B cell (primary cell): Measurements from ENCODE around the gene TMEM266. TPM values are rescaled to one million over a fixed set of nuclear protein-coding genes. Genes with fewer than 3 reads are reported as not detected.

Experiments
- ATAC-seq: fragments of 200-7000 bp; cut with Tn5 transposase; one replicate; pipeline ENCODE4 v1.10.0; 2021; ENCODE audit warnings: low read depth, mild to moderate bottlenecking, moderate number of reproducible peaks, moderate library complexity
- CTCF ChIA-PET: fragments of 350-600 bp; sonication (Branson Sonifier 250); formaldehyde crosslinking; loops from one replicate; lab custom pipeline; 2021; ENCODE audit warnings: antibody characterized with exemption, inconsistent platforms; lab: Charles Lee
- POLR2A ChIA-PET: fragments of 350-600 bp; sonication (Branson Sonifier 250); formaldehyde crosslinking; loops from one replicate; lab custom pipeline; 2021; ENCODE audit warnings: antibody characterized with exemption; lab: Charles Lee
- DNase-seq: peaks from one replicate; pipeline ENCODE4 v3.0.0; 2013
- H2AFZ ChIP-seq: 2 replicates; pipeline ENCODE4 v1.6.1; 2012; ENCODE audit warnings: mild to moderate bottlenecking, low read depth, low read length; ENCODE audit not compliant: insufficient read depth, poor library complexity, severe bottlenecking
- H3K27ac ChIP-seq, 2 donors: 1 replicate in 1 of 2; 2 replicates in 1 of 2; pipeline ENCODE4 v1.5.1; 2012 to 2013; ENCODE audit warnings: low read length in 2 of 2, mild to moderate bottlenecking in 2 of 2, moderate library complexity in 1 of 2
- H3K27me3 ChIP-seq, 4 experiments: fragments of 200-600 bp in 1 of 4; sonication (generic) in 1 of 4; replicated peaks in 1 of 4; 1 replicate in 2 of 4; 2 replicates in 2 of 4; pipeline versions ENCODE4 v1.6.1 to v1.7.0; 2013 to 2016; ENCODE audit warnings: low read length in 3 of 4, mild to moderate bottlenecking in 2 of 4, mixed read lengths in 1 of 4, moderate library complexity in 1 of 4; ENCODE audit not compliant: insufficient read depth in 4 of 4, control insufficient read depth in 3 of 4; ENCODE audit errors: control extremely low read depth in 1 of 4
- H3K36me3 ChIP-seq, 2 experiments: replicated peaks in 1 of 2; 1 replicate in 1 of 2; 2 replicates in 1 of 2; pipeline versions ENCODE4 v1.6.1 to v1.7.1; 2013; ENCODE audit warnings: low read length in 1 of 2; ENCODE audit not compliant: insufficient read depth in 2 of 2, control insufficient read depth in 1 of 2; ENCODE audit errors: control extremely low read depth in 1 of 2, extremely low read depth in 1 of 2
- H3K4me1 ChIP-seq, 2 donors: fragments of 200-600 bp in 1 of 2; sonication (generic) in 1 of 2; 1 replicate in 1 of 2; 2 replicates in 1 of 2; pipeline versions ENCODE4 v1.5.1 to v1.6.1; 2013 to 2017; ENCODE audit warnings: low read length in 2 of 2; ENCODE audit not compliant: control insufficient read depth in 2 of 2, insufficient read depth in 2 of 2
- H3K4me2 ChIP-seq: replicated peaks from 2 replicates; pipeline ENCODE3; 2012; ENCODE audit warnings: mild to moderate bottlenecking, low read depth, low read length; ENCODE audit not compliant: poor library complexity, severe bottlenecking
- H3K4me3 ChIP-seq, 5 experiments: fragments of 200-600 bp in 1 of 5; sonication (generic) in 1 of 5; 1 replicate in 3 of 5; 2 replicates in 2 of 5; pipeline versions ENCODE4 v1.5.1 to v1.7.0; 2011 to 2016; ENCODE audit warnings: low read length in 4 of 5, mild to moderate bottlenecking in 4 of 5, low read depth in 2 of 5, control low read depth in 1 of 5, moderate library complexity in 1 of 5; ENCODE audit not compliant: insufficient read depth in 1 of 5; ENCODE audit errors: control extremely low read depth in 1 of 5, extremely low read depth in 1 of 5
- H3K79me2 ChIP-seq: fragments of 200-600 bp; sonication (generic); one replicate; pipeline ENCODE4 v1.6.0; 2016; ENCODE audit warnings: low read length; ENCODE audit not compliant: control insufficient read depth, insufficient read depth
- H3K9ac ChIP-seq: fragments of 200-600 bp; sonication (generic); 2 replicates; pipeline ENCODE4 v1.6.1; 2017; ENCODE audit warnings: mild to moderate bottlenecking, low read length, moderate library complexity
- H3K9me3 ChIP-seq, 3 donors: one replicate each; pipeline versions ENCODE4 v1.6.1 to v1.7.1; 2013; ENCODE audit warnings: low read length in 2 of 3; ENCODE audit not compliant: control insufficient read depth in 2 of 3, insufficient read depth in 1 of 3; ENCODE audit errors: control extremely low read depth in 1 of 3
- H4K20me1 ChIP-seq: 2 replicates; pipeline ENCODE4 v1.6.0; 2012; ENCODE audit warnings: mild to moderate bottlenecking, low read length; ENCODE audit not compliant: insufficient read depth, control insufficient read depth, poor library complexity, severe bottlenecking
- H3K27ac Mint-ChIP-seq: one replicate; pipeline ENCODE4 v1.8.0; 2021; ENCODE audit warnings: mixed read lengths
- H3K27me3 Mint-ChIP-seq: one replicate; pipeline ENCODE4 v1.8.0; 2021; ENCODE audit warnings: mixed read lengths
- H3K4me1 Mint-ChIP-seq: one replicate; pipeline ENCODE4 v1.8.0; 2021; ENCODE audit warnings: mixed read lengths
- H3K4me3 Mint-ChIP-seq: one replicate; pipeline ENCODE4 v1.8.0; 2021; ENCODE audit warnings: mixed read lengths
- H3K9me3 Mint-ChIP-seq: one replicate; pipeline ENCODE4 v1.8.0; 2022; ENCODE audit warnings: mixed read lengths; ENCODE audit not compliant: insufficient read depth
- EZH2 ChIP-seq: IDR thresholded peaks from 2 replicates; pipeline ENCODE4 v1.6.1; 2012; ENCODE audit warnings: borderline replicate concordance, low read depth, mild to moderate bottlenecking, moderate library complexity, low read length; ENCODE audit not compliant: insufficient read depth, poor library complexity, severe bottlenecking
- WGBS: methylation state at CpG from one replicate; pipeline ENCODE4 v1.1.5; 2013; ENCODE audit warnings: missing lambda C conversion rate; ENCODE audit not compliant: insufficient coverage; 5-methylcytosine and 5-hydroxymethylcytosine counted together
- intact Hi-C: fragments of 100-400 bp; cut with micrococcal nuclease; formaldehyde crosslinking; loops from one replicate; pipeline ENCODE4 v1.10.0; 2022
- polyA plus RNA-seq: library from polyadenylated mRNA; depleted of rRNA; stranded (reverse); fragments of >200 nt; gene quantifications from 2 replicates; pipeline ENCODE4 v1.2.3, GENCODE V29; 2012
- total RNA-seq, 2 donors: library from RNA; stranded (reverse); fragments of 120-200 nt in 1 of 2; gene quantifications; 1 replicate in 1 of 2; 2 replicates in 1 of 2; pipeline versions ENCODE4 v1.2.3 to v1.2.4, GENCODE V29; 2013 to 2022
- TF ChIP-seq, protein P1 (sequence below): fragments of 200-600 bp; IDR thresholded peaks from one replicate; pipeline ENCODE4 v1.8.0; 2022; ENCODE audit warnings: antibody characterized with exemption, mild to moderate bottlenecking

TMEM266 gene
- total and polyA plus RNA-seq, 2 donors (not counting 1 experiment from before 2014, with no cell fraction given): not detected

DNA sequence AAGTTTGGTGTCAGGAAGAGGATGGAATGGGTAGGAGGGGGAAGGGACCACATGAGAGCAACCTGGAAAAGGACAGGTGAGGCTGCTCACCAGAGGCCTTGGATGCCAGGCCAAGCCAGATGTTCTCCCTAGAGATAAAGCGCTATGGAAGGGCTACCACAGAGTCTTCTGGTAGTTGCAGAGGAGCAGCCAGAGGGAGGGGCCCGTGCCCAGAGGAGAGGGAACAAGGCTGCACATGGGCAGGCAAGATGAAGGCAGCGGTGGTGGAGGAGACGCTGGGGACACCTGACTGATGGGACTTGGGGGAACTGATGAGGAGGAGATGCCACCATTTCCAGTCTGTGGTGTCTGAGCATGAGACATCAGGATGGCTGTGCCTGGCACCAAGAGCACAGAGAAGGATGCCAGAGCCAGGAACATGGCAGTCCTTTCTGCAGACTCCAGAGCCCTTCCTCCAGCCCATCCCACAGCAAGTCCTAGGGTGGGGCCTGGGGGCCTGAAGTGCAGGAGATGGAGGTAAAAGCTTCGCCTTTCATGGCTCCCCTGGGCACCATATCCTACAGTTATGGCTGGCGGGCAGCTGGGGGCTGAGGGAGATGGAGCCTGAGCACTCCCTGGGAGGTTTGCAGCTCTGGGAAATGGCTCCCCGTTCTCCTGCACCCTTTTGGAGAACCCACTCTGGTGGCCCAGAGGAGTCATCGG, 148.4 kb downstream of the TMEM266 start:
- TF ChIP-seq, protein P1, sequence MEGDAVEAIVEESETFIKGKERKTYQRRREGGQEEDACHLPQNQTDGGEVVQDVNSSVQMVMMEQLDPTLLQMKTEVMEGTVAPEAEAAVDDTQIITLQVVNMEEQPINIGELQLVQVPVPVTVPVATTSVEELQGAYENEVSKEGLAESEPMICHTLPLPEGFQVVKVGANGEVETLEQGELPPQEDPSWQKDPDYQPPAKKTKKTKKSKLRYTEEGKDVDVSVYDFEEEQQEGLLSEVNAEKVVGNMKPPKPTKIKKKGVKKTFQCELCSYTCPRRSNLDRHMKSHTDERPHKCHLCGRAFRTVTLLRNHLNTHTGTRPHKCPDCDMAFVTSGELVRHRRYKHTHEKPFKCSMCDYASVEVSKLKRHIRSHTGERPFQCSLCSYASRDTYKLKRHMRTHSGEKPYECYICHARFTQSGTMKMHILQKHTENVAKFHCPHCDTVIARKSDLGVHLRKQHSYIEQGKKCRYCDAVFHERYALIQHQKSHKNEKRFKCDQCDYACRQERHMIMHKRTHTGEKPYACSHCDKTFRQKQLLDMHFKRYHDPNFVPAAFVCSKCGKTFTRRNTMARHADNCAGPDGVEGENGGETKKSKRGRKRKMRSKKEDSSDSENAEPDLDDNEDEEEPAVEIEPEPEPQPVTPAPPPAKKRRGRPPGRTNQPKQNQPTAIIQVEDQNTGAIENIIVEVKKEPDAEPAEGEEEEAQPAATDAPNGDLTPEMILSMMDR: no peak
- TF ChIP-seq EZH2: no peak
- DNase-seq: no peak
- Mint-ChIP-seq H3K4me1 (no peaks in the 10 kb centered on the region), H3K27ac (no peak overlapping the region), H3K9me3 (no peaks in the 10 kb centered on the region), H3K4me3 (no peak overlapping the region), H3K27me3 (no peaks in the 10 kb centered on the region)
- ChIA-PET CTCF (interaction anchor here (1.0 kb wide), 1 partner anchor 69 kb away, joined by 3 read pairs; no protein-coding TSS in a partner anchor), POLR2A (no interaction called here)
- WGBS: 97% methylated on average over 7 of the region's 8 CpGs
- Histone ChIP-seq H4K20me1 (no peaks in the 10 kb centered on the region), H3K4me1 (no peaks in the 10 kb centered on the region), H3K9me3 (no peaks in the 10 kb centered on the region), H3K4me3 (no peak overlapping the region), H3K79me2 (no peaks in the 10 kb centered on the region), H2AFZ (no peak overlapping the region), H3K27me3 (no peaks in the 10 kb centered on the region), H3K36me3 (peaks cover 0 to 45% of the 10 kb centered on the region in 2 experiments), H3K9ac (no peak overlapping the region), H3K4me2 (no peak overlapping the region), H3K27ac (no peak overlapping the region)
- intact Hi-C loops: no loop called here
- ATAC-seq: no peak

DNA sequence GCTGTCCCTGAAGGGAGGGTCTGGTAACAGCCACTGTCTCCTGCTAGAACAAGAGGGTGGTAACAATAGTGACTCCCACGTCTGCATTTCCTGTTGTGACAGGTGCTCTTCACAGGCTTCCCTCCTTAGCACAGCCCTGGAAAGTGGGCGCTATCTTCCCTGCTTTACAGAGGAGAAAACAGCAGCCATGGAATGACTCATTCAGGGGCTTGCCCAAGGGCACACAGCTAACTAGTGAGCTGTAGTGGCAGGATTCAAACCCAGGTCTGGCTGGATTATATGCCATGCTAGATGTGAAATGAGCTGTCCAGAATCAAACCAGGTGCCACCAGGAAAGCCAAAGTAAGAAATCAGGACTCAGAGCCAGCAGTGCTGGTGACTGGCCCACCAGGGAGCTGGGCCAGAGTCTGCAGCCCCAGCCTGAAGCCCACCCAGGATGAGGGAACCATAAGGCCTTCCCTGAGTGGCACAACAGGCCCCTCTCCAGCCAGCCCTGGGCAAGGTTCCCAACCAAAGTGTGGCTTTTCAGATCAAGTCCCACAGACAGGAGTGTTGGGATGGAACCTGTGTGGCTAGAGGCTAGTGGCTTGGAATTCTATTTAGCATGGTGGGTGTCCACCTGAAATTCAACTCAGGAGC, 149.1 kb downstream of the TMEM266 start:
- Histone ChIP-seq H3K4me3 (no peak overlapping the region), H4K20me1 (no peaks in the 10 kb centered on the region), H3K9ac (no peak overlapping the region), H3K4me2 (no peak overlapping the region), H3K27me3 (no peaks in the 10 kb centered on the region), H3K79me2 (no peaks in the 10 kb centered on the region), H2AFZ (no peak overlapping the region), H3K27ac (no peak overlapping the region), H3K4me1 (no peaks in the 10 kb centered on the region), H3K36me3 (peaks cover 0 to 51% of the 10 kb centered on the region in 2 experiments), H3K9me3 (no peaks in the 10 kb centered on the region)
- no peak overlapping the region for H3K4me3 Mint-ChIP-seq
- DNase-seq (no peak), ATAC-seq (no peak)
- H3K27me3 Mint-ChIP-seq: no peaks in the 10 kb centered on the region
- CTCF ChIA-PET: interaction anchor here (1.4 kb wide), 1 partner anchor 657 kb away, joined by 3 read pairs; no protein-coding TSS in a partner anchor
- H3K9me3 Mint-ChIP-seq: no peaks in the 10 kb centered on the region
- WGBS: 88% methylated on average over 2 of the region's 2 CpGs
- H3K4me1 Mint-ChIP-seq: no peaks in the 10 kb centered on the region
- intact Hi-C loops: no loop called here
- TF ChIP-seq EZH2: no peak
- TF ChIP-seq, protein P1: no peak
- POLR2A ChIA-PET: no interaction called here
- H3K27ac Mint-ChIP-seq: no peak overlapping the region
